Stimulated activated naive CD4-positive, alpha-beta T cell treated with Interleukin-2 at 50 U/mL for 16 hours (primary cell): ENCODE results near the gene SPEM3.

Experiments used
- DNase-seq: peaks from one replicate; lab custom pipeline; 2025; lab: John Stamatoyannopoulos, UW

The SPEM3 gene

DNA sequence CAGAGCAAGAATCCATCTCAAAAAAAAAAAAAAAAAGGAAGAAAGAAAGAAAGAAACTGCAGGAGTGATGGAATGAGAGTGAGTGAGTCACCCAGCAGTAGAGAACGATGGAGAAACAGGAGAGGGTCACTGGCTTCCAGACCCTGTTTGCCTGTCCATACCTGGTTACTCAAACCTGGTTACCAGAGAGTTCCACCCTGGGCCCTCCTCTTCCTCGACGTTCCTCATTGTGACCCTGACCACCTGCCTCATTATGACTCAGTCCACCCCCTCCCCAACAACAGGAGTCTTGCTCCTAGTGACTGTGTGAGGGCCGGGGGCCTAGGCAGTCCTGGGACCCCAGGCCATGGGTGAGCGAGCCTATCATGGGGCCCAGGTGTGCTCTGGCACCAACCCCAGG is at the start of gene SPEM3:
Gene SPEM3, plus strand, starts transcription at position 301 of the 400 bp plus-strand sequence. Its CDS starts 46 bp downstream, at position 347.
- no peak for DNase-seq

DNA sequence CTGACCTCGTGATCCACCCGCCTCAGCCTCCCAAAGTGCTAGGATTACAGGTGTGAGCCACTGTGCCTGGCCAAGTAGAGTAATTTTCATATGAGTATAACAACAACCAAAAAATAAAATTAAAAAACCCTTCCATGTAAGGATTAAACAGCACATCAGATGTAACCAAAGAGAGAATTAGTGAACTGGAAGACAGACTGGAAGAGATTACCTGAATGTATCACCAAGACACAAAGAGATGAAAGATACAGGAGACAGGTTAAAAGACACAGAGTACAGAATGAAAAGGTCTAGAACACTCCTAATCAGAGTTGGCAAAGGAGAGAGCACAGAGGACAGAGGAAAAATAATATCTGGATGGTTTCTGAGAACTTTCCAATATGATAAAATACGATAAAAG is 49.5 kb upstream of the SPEM3 start:
- DNase-seq = no peak

DNA sequence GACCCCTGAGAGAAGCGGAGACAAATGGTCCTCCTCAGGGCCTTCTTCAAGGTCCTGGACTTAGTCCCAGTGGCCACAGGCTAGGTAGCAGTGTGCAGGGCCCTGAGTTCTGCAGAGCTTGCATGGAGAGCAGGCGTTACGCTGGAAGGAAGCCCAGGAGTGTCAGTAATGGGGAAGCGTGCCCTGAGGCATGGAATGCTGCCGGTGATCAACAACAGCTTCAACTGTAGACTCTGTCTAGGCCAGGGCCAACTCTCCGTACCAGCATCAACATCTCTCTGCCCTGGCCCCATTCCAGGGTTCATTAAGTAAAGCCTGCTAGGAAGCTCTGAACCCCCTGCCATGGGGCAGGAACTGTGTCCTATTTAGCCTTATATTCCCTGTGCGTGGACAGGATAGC is 48.3 kb upstream of the SPEM3 start:
- no peak for DNase-seq

- no peak for DNase-seq
Measured at GRCh38 chr17:7380855-7381683, 47.6 kb upstream of the SPEM3 start, which contains the start of gene TNK1. TSS of gene TNK1 (plus strand) at chr17:7381089. CDS start at chr17:7382927, 1,838 bp downstream.

DNA sequence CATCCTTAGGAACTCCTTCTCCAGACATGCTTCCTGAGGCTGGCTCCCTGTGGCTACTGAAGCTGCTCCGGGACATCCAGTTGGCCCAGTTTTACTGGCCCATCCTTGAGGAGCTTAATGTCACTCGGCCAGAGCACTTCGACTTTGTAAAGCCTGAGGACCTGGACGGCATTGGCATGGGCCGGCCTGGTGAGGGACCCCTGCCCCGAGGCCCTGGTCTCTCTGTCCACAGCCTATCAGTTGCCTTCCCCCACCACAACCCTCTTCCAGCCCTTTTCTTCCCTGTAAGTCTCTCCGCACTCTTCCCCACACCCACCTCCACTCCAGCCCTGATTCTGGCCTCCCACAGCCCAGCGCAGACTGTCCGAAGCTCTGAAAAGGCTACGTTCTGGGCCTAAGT is 45.8 kb upstream of the SPEM3 start:
- DNase-seq = no peak

GRCh38 chr17:7383371-7383741 is 45.3 kb upstream of the SPEM3 start:
- DNase-seq = no peak

GRCh38 chr17:7383742-7384488 is 44.7 kb upstream of the SPEM3 start:
- DNase-seq = peak; percentile 71

DNA sequence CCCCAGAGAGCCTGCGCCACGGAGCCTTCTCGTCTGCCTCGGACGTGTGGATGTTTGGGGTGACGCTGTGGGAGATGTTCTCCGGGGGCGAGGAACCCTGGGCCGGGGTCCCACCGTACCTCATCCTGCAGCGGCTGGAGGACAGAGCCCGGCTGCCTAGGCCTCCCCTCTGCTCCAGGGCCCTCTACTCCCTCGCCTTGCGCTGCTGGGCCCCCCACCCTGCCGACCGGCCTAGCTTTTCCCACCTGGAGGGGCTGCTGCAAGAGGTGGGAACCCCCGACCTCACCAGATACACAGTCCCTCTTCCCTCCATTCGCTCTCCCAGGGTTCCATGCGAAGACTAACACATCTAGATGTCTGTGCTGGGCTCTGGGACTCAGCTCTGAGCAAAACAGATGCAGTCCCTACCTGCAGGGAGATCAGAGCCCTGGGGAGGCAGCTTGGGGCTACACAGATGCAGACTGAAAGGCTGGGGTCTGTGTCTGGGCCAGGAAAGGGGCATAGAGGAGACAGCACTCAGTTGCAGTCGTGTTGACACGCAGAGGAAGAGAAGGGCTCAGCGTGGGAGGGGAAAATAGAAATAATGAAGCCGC is 44.1 kb upstream of the SPEM3 start:
- DNase-seq = no peak

DNA sequence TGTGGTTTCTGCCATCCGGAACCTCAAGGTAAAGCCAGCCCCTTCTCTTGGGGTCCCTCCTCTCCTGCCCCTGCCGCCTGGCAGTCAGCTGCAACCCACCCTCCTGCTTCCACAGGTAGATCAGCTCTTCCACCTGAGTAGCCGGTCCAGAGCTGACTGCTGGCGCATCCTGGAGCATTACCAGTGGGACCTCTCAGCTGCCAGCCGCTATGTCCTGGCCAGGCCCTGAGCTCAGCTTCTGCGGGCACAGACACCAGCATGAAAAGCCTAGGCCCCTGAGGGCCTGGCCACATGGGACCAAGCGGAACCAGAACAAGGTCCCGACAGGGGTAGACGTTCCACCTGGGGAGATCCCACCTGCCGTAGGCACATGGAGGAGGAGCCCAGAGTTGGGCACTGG is 39.8 kb upstream of the SPEM3 start:
- no peak for DNase-seq

DNA sequence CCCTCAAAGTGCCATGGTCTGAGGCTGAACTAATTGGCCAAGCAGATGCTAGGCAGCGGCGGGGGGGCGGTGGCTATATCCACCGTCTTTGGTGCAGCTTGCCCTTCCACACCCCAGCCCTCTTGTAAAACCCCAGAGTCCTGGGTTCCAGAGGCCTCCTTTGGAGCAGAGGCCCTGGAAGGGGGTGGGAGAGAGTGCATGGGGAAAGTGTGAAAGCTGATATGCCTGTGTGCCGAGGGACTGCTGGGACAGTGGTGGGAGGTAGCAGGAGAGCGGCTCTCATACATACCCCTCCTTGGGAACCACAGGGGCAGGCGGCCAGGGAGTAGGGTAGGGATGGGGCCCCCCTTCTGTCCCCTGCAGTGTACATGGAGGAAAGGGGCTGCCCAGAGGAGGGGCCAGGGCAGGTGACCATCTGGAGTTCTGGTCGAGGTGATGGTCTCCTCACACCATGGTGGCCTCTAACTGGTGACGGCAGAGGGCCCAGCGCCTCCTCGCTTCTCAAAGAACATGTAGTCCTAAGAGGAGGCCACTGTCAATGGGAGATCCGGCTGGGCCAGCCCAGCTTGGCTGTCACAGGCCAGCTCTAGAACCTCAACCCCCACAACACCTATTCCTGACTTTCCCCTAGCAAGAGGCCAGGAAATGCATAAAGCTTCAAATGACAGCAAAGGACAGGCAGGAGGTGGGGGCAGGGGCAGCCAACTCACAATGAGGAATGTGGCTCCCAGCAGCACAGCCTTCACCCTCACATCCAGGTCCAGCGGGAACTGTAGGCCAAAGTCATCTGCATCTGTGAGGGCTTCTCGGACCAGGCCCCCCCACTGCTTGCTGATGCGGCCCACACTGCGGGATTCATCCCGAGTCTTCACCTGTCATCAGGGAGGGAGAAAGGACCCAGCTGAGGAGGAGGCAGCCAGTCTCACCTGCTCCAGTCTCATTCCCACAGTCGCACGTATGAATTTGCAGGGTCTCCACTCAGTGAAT is 38.4 kb upstream of the SPEM3 start:
- DNase-seq = no peak

DNA sequence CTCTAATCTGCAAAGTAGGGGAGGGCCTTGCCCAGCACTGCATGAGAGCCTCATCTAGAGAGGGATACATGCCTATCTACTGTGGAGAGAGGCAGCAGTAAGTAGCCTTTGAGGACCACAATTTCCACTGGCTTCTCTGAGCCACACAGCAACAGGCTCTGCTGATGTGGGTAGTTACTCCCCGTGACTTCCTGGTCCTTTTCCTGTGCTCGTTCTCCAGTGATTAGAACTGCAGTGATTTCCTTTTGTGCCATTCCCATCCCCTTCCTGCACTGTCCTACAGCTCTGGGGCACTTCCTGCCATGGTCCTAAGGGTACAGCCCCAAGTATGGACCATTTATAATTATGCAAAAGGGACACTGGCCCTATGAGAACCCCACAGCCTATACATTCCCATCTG is 37.4 kb upstream of the SPEM3 start:
- no peak for DNase-seq

- DNase-seq = no peak
Measured at GRCh38 chr17:7392696-7393612, 35.7 kb upstream of the SPEM3 start.

DNA sequence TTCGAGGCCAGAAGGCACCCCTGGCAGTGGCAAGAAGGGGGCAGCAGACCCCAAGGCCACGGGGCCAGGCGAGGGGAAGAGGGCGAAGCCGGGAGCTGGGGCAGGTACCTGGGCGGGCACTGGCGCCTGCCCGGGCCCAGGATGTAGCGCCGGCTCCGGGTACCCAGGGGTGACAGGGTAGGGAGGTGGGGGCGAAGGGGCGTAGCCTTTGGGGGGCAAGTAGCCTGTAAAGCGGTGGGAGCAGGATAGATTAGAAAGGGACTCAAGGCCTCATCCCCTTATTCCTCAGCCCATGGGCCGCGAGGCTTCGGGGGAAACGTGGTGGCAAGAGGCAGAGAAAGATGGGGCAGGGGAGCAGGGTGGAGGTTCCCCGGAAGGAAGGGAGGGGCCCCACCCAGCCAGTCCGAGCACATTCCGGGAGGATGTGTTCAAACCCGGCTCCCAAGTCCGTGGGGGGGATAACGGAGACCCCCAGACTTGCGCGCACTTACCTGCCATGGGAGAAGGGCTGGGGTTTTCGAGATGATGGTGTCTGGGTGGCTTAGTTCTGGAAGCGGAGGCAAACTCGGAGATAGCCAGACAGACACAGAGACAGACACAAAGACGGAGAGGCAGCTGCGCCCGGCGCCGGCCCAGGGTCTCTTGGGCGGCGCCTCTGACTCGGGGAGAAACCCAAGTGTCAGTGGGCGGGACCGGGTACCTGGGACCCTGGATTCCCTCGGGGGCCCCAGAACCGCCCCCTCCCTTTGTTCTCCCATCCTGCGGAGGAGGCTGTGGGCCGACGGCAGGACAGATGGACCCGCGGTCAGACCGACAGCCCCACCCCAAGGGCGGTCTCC is 34.8 kb upstream of the SPEM3 start:
- DNase-seq = peak; percentile 50

GRCh38 chr17:7394452-7395191 is 34.0 kb upstream of the SPEM3 start, which contains the start of gene PLSCR3:
TSS of gene PLSCR3 (minus strand) at chr17:7394525. CDS start at chr17:7394110, 415 bp downstream.
- peak; percentile 77 for DNase-seq

- no peak for DNase-seq
Measured at GRCh38 chr17:7396147-7396546, 32.5 kb upstream of the SPEM3 start.

DNA sequence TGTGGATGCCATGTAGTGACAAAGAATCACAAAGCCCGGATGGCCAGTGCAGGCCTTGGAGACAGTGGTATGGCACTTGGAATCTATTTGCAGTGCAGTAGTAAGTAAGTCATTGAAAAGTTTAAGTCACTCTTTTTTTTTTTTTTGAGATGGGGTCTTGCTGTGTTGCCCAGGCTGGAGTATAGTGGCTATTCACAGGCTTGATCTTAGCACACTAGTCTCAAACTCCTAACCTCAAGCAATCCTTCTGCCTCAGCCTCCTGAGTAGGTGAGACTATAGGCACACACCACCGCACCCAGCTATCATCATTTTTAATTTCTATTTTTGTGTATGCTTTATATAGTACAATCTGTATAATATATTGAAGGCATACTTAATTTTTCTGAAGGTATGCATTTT is 30.0 kb upstream of the SPEM3 start:
- DNase-seq = no peak

- peak; percentile 15 for DNase-seq
Measured at GRCh38 chr17:7403043-7403726, 25.5 kb upstream of the SPEM3 start.

DNA sequence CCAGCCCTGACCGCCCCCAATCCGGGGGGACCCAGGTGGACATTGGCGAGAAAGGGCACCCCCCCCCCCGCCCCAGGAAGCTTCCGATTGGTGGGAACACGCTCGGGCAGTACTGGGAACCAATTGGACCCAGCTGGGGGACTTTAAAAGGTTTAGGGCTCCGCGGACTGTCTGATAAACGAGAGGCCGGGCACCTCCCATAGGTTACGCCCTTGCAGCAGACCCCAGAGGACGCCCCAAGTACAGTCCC is 25.0 kb upstream of the SPEM3 start:
- no peak for DNase-seq
